ENCODE data around the gene WDR38. TPM values are rescaled to one million over a fixed set of nuclear protein-coding genes. Genes with fewer than 3 reads are reported as not detected.

The WDR38 gene
- total RNA-seq, 1 donor from 2014 or later, result not detected

GRCh38 chr9:124820698-124821623 lies 32.3 kb upstream of the WDR38 start:
- H3K27ac Mint-ChIP-seq (ENCODE audit: unreplicated experiment), result no peak overlapping the region
- H3K27ac ChIP-seq (ENCODE audit: low read depth, low read length), result no peak overlapping the region

GRCh38 chr9:124828489-124829333 lies 24.5 kb upstream of the WDR38 start:
- no peak for FAIRE-seq
- DNase-seq (ENCODE audit: low read depth), result no peak
- Histone ChIP-seq H2AFZ (ENCODE audit: low read depth, low read length) (no peak overlapping the region), H3K9me3 (ENCODE audit: insufficient read depth, low read depth, low read length) (no peaks in the 10 kb centered on the region), H3K27me3 (ENCODE audit: insufficient read depth, low read length) (no peaks in the 10 kb centered on the region), H3K4me3 (ENCODE audit: insufficient read depth, low read depth, low read length) (no peak overlapping the region), H3K4me1 (ENCODE audit: insufficient read depth, low read length) (peaks cover 14% of the 10 kb centered on the region), H3K9ac (ENCODE audit: low read length) (no peak overlapping the region), H3K27ac (ENCODE audit: low read depth, low read length) (no peak overlapping the region), H3K36me3 (ENCODE audit: insufficient read depth, low read length) (no peaks in the 10 kb centered on the region), H4K20me1 (ENCODE audit: insufficient read depth, low read length) (no peaks in the 10 kb centered on the region), H3K79me2 (ENCODE audit: insufficient read depth, low read length) (no peaks in the 10 kb centered on the region), H3K4me2 (ENCODE audit: low read length) (no peak overlapping the region)
- Mint-ChIP-seq H3K36me3 (ENCODE audit: low read depth, unreplicated experiment) (no peaks in the 10 kb centered on the region), H3K9me3 (ENCODE audit: unreplicated experiment) (no peaks in the 10 kb centered on the region), H3K27ac (ENCODE audit: unreplicated experiment) (no peak overlapping the region), H3K4me1 (ENCODE audit: low read depth, unreplicated experiment) (peaks cover 6% of the 10 kb centered on the region), H3K27me3 (ENCODE audit: low read depth, unreplicated experiment) (no peaks in the 10 kb centered on the region), H3K4me3 (ENCODE audit: unreplicated experiment) (no peak overlapping the region)
- TF ChIP-seq, protein P1, sequence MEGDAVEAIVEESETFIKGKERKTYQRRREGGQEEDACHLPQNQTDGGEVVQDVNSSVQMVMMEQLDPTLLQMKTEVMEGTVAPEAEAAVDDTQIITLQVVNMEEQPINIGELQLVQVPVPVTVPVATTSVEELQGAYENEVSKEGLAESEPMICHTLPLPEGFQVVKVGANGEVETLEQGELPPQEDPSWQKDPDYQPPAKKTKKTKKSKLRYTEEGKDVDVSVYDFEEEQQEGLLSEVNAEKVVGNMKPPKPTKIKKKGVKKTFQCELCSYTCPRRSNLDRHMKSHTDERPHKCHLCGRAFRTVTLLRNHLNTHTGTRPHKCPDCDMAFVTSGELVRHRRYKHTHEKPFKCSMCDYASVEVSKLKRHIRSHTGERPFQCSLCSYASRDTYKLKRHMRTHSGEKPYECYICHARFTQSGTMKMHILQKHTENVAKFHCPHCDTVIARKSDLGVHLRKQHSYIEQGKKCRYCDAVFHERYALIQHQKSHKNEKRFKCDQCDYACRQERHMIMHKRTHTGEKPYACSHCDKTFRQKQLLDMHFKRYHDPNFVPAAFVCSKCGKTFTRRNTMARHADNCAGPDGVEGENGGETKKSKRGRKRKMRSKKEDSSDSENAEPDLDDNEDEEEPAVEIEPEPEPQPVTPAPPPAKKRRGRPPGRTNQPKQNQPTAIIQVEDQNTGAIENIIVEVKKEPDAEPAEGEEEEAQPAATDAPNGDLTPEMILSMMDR (IDR thresholded peaks at IDR 0.05; ENCODE audit: insufficient read depth, low read depth, low read length), result no peak
- no peak for TF ChIP-seq EZH2 (IDR thresholded peaks at IDR 0.05; ENCODE audit: insufficient read depth, low read length)

More at GRCh38 chr9:124820698-124821623, 32.3 kb upstream of the WDR38 start:
- Histone ChIP-seq H3K4me1 (ENCODE audit: insufficient read depth, low read length) (peaks cover 11% of the 10 kb centered on the region), H3K4me3 (ENCODE audit: insufficient read depth, low read depth, low read length) (no peak overlapping the region), H3K9ac (ENCODE audit: low read length) (no peak overlapping the region), H4K20me1 (ENCODE audit: insufficient read depth, low read length) (no peaks in the 10 kb centered on the region), H2AFZ (ENCODE audit: low read depth, low read length) (no peak overlapping the region), H3K36me3 (ENCODE audit: insufficient read depth, low read length) (no peaks in the 10 kb centered on the region), H3K79me2 (ENCODE audit: insufficient read depth, low read length) (no peaks in the 10 kb centered on the region), H3K4me2 (ENCODE audit: low read length) (no peak overlapping the region), H3K27me3 (ENCODE audit: insufficient read depth, low read length) (no peaks in the 10 kb centered on the region), H3K9me3 (ENCODE audit: insufficient read depth, low read depth, low read length) (no peaks in the 10 kb centered on the region)
- no peaks in the 10 kb centered on the region for H3K27me3 Mint-ChIP-seq (ENCODE audit: low read depth, unreplicated experiment)
- DNase-seq (ENCODE audit: low read depth) (no peak), FAIRE-seq (no peak)
- H3K36me3 Mint-ChIP-seq (ENCODE audit: low read depth, unreplicated experiment), result peaks cover 2% of the 10 kb centered on the region
- no peaks in the 10 kb centered on the region for H3K9me3 Mint-ChIP-seq (ENCODE audit: unreplicated experiment)
- no peak overlapping the region for H3K4me3 Mint-ChIP-seq (ENCODE audit: unreplicated experiment)
- no peak for TF ChIP-seq EZH2 (IDR thresholded peaks at IDR 0.05; ENCODE audit: insufficient read depth, low read length)
- TF ChIP-seq, protein P1 (IDR thresholded peaks at IDR 0.05; ENCODE audit: insufficient read depth, low read depth, low read length), result no peak
- H3K4me1 Mint-ChIP-seq (ENCODE audit: low read depth, unreplicated experiment), result peaks cover 15% of the 10 kb centered on the region
